T-helper 2 cell (primary cell): Measurements from ENCODE around the gene KDF1.
"Not testable (repeated sequence)": the region's sequence is repeated elsewhere in the genome, so short reads cannot be mapped to it uniquely, and the experiment has no call there.

Experiments used
- DNase-seq, 5 experiments: peaks; one replicate each; pipeline versions ENCODE4 v3.0.0 to v3.0.0-alpha.2; 2012 to 2022

The KDF1 gene

DNA sequence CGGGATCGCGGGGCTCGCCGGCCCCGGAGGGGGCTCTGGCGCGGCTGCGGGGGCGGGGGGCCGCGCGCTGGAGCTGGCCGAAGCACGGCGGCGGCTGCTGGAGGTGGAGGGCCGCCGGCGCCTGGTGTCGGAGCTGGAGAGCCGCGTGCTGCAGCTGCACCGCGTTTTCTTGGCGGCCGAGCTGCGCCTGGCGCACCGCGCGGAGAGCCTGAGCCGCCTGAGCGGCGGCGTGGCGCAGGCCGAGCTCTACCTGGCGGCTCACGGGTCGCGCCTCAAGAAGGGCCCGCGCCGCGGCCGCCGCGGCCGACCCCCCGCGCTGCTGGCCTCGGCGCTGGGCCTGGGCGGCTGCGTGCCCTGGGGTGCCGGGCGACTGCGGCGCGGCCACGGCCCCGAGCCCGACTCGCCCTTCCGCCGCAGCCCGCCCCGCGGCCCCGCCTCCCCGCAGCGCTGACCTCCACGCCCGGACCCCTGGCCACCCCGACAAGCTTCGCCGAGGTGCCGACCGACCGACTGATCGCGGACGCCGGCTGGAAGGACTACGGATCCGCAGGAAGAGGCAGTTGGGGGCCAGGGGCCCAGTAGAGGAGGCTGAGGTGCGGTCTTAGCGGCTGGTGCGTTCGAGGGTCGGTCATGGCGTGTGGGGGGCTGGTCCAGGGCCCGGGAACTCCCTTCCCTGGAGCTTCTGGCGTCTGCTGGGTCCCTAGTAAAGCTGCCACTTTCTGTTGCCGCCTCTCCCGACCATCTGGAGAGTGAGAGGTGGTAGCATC is 33.9 kb upstream of the KDF1 start:
- peak in 3 of 5 experiments; percentile 4 to 47 (median 21) for DNase-seq

- DNase-seq, result peak; percentile 47 to 66 (median 48)
Observed at GRCh38 chr1:26993237-26994019, 33.2 kb upstream of the KDF1 start, which contains the start of gene TRNP1. Gene TRNP1 (plus strand): TSS chr1:26993692. CDS start chr1:26993787, 95 bp downstream.

DNA sequence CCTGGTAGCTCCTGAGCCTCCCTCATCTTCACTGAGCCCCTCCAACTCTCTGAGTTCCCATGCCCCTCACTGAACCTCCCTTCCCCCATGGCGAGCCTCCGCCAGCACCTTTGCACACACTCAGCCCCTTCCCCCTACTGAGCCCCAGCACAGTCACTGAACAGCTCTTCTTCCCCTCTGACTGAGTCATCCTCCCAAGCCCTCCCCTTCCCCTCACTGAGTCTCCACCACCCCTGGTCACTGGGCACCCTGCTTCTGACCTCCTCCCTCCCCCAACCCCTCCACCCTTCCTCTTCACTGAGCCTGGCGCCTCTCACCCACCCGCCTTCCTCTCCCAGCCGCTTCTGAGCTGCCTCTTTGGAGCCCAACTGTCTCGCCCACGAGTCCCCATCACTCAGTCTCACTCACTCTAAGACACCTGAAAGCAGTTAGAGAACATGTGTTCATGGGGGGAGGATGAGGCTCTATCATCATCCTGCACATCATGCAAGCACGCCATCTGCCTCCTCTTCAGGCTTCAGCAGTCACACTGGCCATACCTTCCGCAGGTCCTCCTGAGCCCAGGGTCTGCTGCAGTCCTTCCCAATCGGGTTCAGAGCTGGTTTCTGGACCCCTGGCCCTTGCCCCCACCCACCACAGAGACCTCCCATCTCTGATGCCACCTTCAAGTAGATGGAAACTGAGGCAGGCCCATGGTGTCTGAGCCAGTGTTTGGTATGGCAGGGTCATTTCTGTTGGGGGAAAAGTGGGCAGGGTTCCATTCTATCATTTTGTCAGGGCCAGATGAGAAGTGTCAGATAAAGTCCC is 31.2 kb upstream of the KDF1 start:
- DNase-seq, result peak in 1 of 5 experiments; percentile 10

DNA sequence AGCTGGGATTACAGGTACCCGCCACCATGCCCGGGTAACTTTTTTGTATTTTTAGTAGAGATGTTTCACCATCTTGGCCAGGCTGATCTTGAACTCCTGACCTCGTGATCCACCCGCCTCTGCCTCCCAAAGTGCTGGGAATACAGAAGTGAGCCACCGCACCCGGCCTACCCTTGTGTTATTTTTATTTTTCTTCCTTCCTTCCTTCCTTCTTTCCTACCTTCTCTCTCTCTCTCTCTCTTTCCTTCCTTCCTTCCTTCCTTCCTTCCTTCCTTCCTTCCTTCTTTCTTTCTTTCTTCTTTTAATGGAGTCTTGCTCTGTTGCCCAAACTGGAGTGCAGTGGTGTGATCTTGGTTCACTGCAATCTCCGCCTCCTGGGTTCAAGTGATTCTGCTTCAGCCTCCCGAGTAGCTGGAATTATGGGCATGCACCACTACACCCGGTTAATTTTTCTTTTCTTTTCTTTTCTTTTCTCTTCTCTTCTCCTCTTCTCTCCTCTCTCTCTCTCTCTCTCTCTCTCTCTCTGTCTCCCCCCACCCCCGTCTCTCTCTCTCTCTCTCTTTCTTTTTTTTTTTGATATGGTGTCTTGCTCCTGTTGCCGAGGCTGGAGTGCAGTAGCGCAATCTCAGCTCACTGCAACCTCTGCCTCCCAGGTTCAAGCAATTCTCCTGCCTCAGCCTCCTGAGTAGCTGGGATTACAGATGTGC is 29.3 kb upstream of the KDF1 start:
- not testable (repeated sequence) for DNase-seq

- no peak for DNase-seq
Observed at GRCh38 chr1:26986658-26987057, 26.4 kb upstream of the KDF1 start.

DNA sequence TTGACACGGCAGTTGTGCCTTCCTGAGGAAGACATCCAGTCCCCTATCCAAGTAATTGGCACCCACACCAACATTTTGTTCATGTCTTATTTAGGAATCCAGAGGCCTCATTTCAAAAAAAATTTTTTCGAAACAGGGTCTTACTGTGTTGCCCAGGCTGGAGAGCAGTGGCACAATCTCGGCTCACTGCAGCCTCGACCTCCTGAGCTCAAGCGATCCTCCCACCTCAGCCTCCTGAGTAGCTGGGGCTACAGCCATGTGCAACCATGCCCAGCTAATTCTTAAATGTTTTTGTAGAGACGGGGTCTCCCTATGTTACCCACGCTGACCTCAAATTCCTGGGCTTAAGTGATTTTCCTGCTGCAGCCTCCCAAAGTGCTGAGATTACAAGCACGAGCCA is 24.0 kb upstream of the KDF1 start:
- no peak for DNase-seq

DNA sequence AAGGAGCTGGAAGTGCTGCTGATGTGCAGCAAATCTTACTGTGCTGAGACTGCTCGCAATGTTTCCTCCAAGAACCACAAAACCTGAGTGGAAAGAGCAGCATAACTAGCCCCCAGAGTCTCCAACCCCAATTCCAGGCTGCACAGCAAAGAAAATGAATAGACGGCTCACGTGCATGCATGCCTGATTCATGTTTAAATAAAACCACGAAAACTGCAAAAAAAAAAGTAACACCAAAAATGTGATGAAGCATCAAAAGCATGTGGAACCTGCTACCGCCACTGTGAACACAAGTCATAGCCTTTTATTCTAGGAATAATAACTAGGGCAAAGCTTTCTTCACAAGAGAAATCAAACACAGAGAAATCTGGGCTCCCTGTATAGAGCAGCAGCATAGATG is 23.6 kb upstream of the KDF1 start:
- no peak for DNase-seq

- no peak for DNase-seq
Observed at GRCh38 chr1:26981146-26981846, 21.0 kb upstream of the KDF1 start.

- DNase-seq, result no peak
Observed at GRCh38 chr1:26978901-26979300, 18.6 kb upstream of the KDF1 start.

GRCh38 chr1:26976621-26977510 is 16.6 kb upstream of the KDF1 start:
- DNase-seq, result no peak

- DNase-seq, result no peak
Observed at GRCh38 chr1:26972821-26973220, 12.6 kb upstream of the KDF1 start.

DNA sequence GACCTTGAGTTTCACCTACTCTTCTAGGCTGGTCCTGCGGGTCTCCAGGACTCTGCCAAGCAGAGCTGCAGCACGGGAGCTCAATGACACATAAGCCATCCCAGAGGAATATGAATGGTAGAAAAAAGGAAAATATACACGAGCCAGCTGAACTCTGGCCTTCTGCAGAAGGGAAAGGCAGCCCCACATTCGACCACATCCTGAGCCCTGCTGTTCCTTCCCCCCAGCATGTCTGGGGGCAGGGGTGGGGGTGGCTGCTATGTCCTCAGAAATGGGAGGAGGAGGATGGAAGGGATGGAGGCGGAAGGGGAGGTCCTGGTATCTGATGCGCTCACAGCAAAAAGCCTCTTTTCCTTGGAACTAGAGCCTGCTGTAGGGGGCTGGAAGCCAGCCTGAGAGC is 12.1 kb upstream of the KDF1 start:
- DNase-seq, result no peak

- DNase-seq, result no peak
Observed at GRCh38 chr1:26971590-26971989, 11.3 kb upstream of the KDF1 start.

- DNase-seq, result no peak
Observed at GRCh38 chr1:26970810-26971209, 10.5 kb upstream of the KDF1 start.

DNA sequence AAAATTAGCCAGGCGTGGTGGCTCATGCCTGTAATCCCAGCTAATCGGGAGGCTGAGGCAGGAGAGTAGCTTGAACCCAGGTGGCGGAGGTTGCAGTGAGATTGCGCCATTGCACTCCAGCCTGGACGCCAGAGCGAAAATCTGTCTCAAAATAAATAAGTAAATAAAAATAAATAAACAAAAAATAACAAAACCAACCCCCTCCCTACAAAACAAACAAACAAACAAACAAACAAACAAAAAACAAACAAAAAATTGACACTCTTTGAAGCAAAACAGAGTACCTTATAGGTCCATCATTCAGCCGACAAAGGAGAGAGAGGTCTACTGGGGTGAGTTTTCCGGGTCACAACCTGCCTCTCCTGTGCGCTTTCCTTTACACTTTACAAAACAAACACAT is 5.4 kb upstream of the KDF1 start:
- no peak for DNase-seq

GRCh38 chr1:26965213-26965612 is 4.9 kb upstream of the KDF1 start:
- no peak for DNase-seq

- no peak for DNase-seq
Observed at GRCh38 chr1:26961826-26962225, 1.6 kb upstream of the KDF1 start.

DNA sequence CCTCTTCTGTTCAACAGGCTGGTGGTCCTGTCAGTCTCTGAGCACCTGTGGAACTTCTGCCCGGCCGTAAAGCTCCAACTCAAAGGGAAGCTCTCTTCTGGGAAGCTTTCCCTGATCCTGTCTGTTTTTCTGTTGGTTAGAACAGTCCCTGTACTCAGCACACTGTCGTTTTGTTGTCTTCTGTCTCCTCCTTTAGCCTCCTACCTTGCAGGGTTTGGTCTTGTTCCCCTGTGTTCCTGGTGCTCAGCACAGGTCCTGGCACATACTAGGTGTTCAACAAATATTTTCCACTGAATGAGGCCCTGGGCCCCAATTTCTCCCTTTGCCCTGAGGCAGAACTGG is 328 bp upstream of the KDF1 start:
- no peak for DNase-seq

- no peak for DNase-seq
Observed at GRCh38 chr1:26959270-26959669, 998 bp downstream of the KDF1 start.

DNA sequence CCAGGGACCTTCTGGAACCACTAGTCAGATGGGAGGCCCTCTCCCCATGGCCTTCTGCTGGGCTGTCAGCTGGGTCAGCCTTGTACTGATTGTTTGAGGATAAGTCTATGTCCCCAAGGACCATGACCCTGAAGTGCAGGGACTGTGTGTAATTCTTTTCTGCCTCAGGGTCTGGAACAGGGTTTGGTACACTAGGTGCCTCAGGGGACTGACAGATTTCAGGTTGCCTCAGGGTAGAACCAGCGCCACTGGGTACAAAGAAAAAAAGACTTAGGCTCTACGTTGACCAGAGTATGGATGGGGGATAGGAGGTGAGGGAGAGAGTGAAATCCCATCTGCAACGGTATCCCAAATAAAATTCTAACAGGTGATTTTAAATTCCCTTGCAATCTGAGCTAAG is 3.0 kb downstream of the KDF1 start:
- DNase-seq, result no peak

GRCh38 chr1:26956321-26956720 is 3.9 kb downstream of the KDF1 start:
- no peak for DNase-seq
